Measurements from ENCODE around the gene FAM237A. TPM values are rescaled to one million over a fixed set of nuclear protein-coding genes. Genes with fewer than 3 reads are reported as not detected.

Gene FAM237A
- total and polyA plus RNA-seq, 12 donors = not detected

DNA sequence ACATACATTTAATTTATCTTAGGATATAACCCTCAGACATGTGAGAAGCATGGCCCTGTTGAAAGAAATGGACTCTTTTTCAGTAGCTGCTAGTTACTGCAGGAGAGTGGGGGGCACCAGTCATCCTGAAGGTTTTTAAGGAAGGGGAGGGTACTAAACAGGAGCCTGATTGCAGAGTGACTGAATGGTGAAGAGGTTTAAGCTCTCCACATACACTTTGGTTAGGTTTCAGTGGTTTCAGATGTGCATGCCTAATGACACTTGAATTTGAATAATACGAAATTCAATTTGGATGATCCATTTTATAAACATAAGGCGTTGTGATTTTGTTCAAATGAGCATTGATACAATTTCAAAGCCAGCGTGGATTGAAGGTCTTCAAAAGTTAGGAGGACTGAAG, 10.9 kb upstream of the FAM237A start:
- H3K4me1 ChIP-seq (replicated peaks in 1 of 2) = no peaks in the 10 kb centered on the region
- TF ChIP-seq CTCF (IDR thresholded peaks at IDR 0.05) (no peak), POLR2A (IDR thresholded peaks at IDR 0.05) (no peak)
- WGBS, 4 donors = 41 to 76% (median 61%) methylated on average over 3 of the region's 3 CpGs
- intact Hi-C loops (cut with DNase I) = no loop called here
- H3K9me3 ChIP-seq (replicated peaks in 1 of 3) = no peaks in the 10 kb centered on the region
- no peak overlapping the region for H3K4me3 ChIP-seq
- no peaks in the 10 kb centered on the region for H3K27me3 ChIP-seq
- H3K27ac ChIP-seq = no peak overlapping the region
- DNase-seq = no peak
- H3K36me3 ChIP-seq (replicated peaks in 1 of 2) = no peaks in the 10 kb centered on the region

DNA sequence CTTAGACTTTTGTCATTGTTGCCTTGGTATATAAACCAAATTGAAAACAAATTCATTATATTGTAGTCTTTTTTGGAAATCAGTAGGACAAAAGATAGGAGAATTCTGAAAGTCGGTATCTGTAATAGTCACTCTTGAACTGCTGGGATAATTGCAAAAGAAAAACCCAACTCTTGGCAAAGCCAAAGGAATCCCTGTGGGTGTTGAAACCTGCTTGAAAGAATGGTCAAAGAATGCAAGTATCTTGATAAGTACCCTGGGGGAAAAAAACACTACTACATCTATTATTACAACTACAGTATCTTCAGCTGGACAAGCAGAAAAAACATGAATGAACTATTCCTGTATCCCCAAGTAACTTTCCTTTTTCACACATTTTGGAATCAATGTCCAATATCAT, 7.3 kb upstream of the FAM237A start:
- no peaks in the 10 kb centered on the region for H3K9me3 ChIP-seq (replicated peaks in 1 of 3)
- 67 to 83% (median 73%) methylated on average over 1 of the region's 1 CpG for WGBS, 4 donors
- peaks cover 2% of the 10 kb centered on the region for H3K27me3 ChIP-seq
- DNase-seq = no peak
- H3K4me1 ChIP-seq (replicated peaks in 1 of 2) = no peaks in the 10 kb centered on the region
- H3K27ac ChIP-seq = no peak overlapping the region
- no peak for TF ChIP-seq POLR2A (IDR thresholded peaks at IDR 0.05)
- no peak for TF ChIP-seq CTCF (IDR thresholded peaks at IDR 0.05)
- H3K4me3 ChIP-seq = no peak overlapping the region
- H3K36me3 ChIP-seq (replicated peaks in 1 of 2) = no peaks in the 10 kb centered on the region
- intact Hi-C loops (cut with DNase I) = no loop called here

DNA sequence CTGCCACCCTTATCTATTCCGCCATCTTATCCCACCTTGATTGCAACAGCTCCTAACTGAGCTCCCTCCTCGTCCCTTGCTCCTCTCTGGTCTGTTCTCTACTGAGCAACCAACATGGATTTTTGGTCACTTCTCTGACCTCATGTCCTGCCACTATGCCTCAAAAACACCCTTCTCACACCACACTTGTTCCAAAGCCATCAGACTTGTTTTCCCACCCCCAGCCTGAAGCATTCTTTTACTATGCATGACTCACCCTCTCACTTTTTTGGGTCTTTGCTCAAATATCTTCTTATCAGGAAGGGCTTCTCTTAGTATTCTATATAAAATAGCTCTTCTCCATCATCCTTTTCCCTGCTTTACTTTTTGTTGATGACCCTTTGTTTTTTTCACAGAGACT, 2.7 kb upstream of the FAM237A start:
- intact Hi-C loops (cut with DNase I) = no loop called here
- Histone ChIP-seq H3K27ac (no peak overlapping the region), H3K36me3 (replicated peaks in 1 of 2) (no peaks in the 10 kb centered on the region), H3K27me3 (peaks cover 27% of the 10 kb centered on the region), H3K9me3 (replicated peaks in 1 of 3) (no peaks in the 10 kb centered on the region), H3K4me3 (no peak overlapping the region), H3K4me1 (replicated peaks in 1 of 2) (peaks cover 0 to 3% of the 10 kb centered on the region in 2 donors)
- DNase-seq = no peak
- TF ChIP-seq CTCF (IDR thresholded peaks at IDR 0.05) (no peak), POLR2A (IDR thresholded peaks at IDR 0.05) (no peak)
- 22 to 46% (median 32%) methylated on average over 2 of the region's 2 CpGs for WGBS, 4 donors

DNA sequence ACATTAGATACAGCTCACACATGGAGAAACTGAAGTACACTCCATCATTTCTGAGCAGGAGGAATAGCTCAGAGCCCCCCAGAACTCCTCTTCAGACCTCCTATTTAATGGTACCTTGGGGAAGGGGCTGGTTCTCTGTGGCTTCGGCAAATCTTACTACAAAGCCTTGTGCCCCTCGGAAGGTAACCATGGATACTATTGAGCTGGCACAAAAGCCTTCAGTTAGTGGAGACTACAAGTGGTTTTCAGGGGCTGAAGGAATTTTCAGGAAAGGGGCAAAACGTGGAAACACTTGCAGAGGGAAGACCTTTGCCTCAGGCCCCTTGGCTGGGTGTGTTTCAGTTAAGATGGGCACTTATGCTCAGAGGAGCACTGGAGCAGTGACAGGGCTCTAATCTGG, 1.1 kb upstream of the FAM237A start:
- Histone ChIP-seq H3K27ac (no peak overlapping the region), H3K9me3 (replicated peaks in 1 of 3) (no peaks in the 10 kb centered on the region), H3K27me3 (peaks cover 27% of the 10 kb centered on the region), H3K4me1 (replicated peaks in 1 of 2) (peaks cover 0 to 3% of the 10 kb centered on the region in 2 donors), H3K36me3 (replicated peaks in 1 of 2) (no peaks in the 10 kb centered on the region), H3K4me3 (no peak overlapping the region)
- intact Hi-C loops (cut with DNase I) = no loop called here
- DNase-seq = no peak
- WGBS, 4 donors = 40 to 46% (median 43%) methylated on average over 3 of the region's 3 CpGs
- TF ChIP-seq CTCF (IDR thresholded peaks at IDR 0.05) (no peak), POLR2A (IDR thresholded peaks at IDR 0.05) (no peak)

All from adrenal gland (tissue), 12 donors.